A549 (cell line): ENCODE measurements around the gene IQCE. TPM values are rescaled to one million over a fixed set of nuclear protein-coding genes. Genes with fewer than 3 reads are reported as not detected.
A peak's percentile ranks its signal among the peaks of the same experiment; 100 is the strongest.

Experiments
- ATAC-seq, 2 experiments: fragments of 200-7000 bp in 1 of 2; fragments of >200 bp in 1 of 2; cut with Nextera tagmentation in 1 of 2; cut with Tn5 transposase in 1 of 2; 3 replicates each; pipeline versions ENCODE4 v1.8.0 to v1.9.1; 2018 to 2020; ENCODE audit warnings: mild to moderate bottlenecking in 1 of 2, moderate library complexity in 1 of 2
- CTCF ChIA-PET: fragments of 300-600 bp; sonication (Branson Sonifier 250); formaldehyde crosslinking; extraction: SDS; loops from one replicate; lab custom pipeline; 2021; ENCODE audit warnings: antibody characterized with exemption, inconsistent platforms; lab: Yijun Ruan, JAX
- POLR2A ChIA-PET: fragments of 350-600 bp; formaldehyde crosslinking; extraction: SDS; loops from one replicate; lab custom pipeline; 2021; ENCODE audit warnings: antibody characterized with exemption, inconsistent platforms; lab: Yijun Ruan, JAX
- DNase-seq, 2 experiments: peaks; one replicate each; pipeline versions ENCODE4 v3.0.0 to v3.0.0-alpha.2; 2011 to 2016; ENCODE audit warnings: low read depth in 1 of 2, low spot score in 1 of 2
- FAIRE-seq: peaks from 2 replicates; lab custom pipeline; 2011; peaks lifted over from hg19 to GRCh38; lab: Jason Lieb, UNC
- H3K27ac ChIP-seq, 2 experiments: fragments of >200 bp; sonication (Bioruptor Twin); formaldehyde crosslinking; 3 replicates each; pipeline ENCODE4 v1.5.1; 2016 to 2017
- H3K4me1 ChIP-seq: fragments of >200 bp; sonication (Bioruptor Twin); formaldehyde crosslinking; 3 replicates; pipeline ENCODE4 v1.6.1; 2016
- H3K4me2 ChIP-seq: fragments of >200 bp; sonication (Bioruptor Twin); formaldehyde crosslinking; 3 replicates; pipeline ENCODE4 v1.6.1; 2016
- H3K4me3 ChIP-seq: fragments of >200 bp; sonication (Bioruptor Twin); formaldehyde crosslinking; 3 replicates; pipeline ENCODE4 v1.5.1; 2016
- H3K9me3 ChIP-seq: fragments of >200 bp; sonication (Bioruptor Twin); formaldehyde crosslinking; 3 replicates; pipeline ENCODE4 v1.6.1; 2016
- ATOH8 ChIP-seq: fragments of 250-450 bp; sonication (Bioruptor Pico); IDR thresholded peaks from 2 replicates; pipeline ENCODE4 v1.5.0; 2020; ENCODE audit warnings: low read depth, mild to moderate bottlenecking, moderate library complexity
- CEBPB ChIP-seq, 2 experiments: fragments of >200 bp in 1 of 2; sonication (Bioruptor Twin) in 1 of 2; formaldehyde crosslinking in 1 of 2; IDR thresholded peaks; 2 replicates each; pipeline ENCODE4 v1.6.1; 2012 to 2016
- EHMT2 ChIP-seq: fragments of 200-600 bp; sonication (generic); IDR thresholded peaks from 2 replicates; pipeline ENCODE4 v1.6.1; 2016; ENCODE audit warnings: antibody characterized with exemption, low read depth, mild to moderate bottlenecking, moderate library complexity
- ELK1 ChIP-seq: fragments of 150-350 bp; IDR thresholded peaks from 2 replicates; pipeline ENCODE4 v1.6.1; 2014; ENCODE audit warnings: low read depth, mild to moderate bottlenecking, low read length
- FOXS1 ChIP-seq: fragments of 250-450 bp; sonication (Bioruptor Pico); IDR thresholded peaks from 2 replicates; pipeline ENCODE4 v1.5.0; 2020; ENCODE audit warnings: mild to moderate bottlenecking, moderate library complexity
- HEYL ChIP-seq: fragments of 250-450 bp; sonication (Bioruptor Pico); IDR thresholded peaks from 2 replicates; pipeline ENCODE4 v1.8.0; 2021; ENCODE audit warnings: mild to moderate bottlenecking, moderate library complexity
- HOXB5 ChIP-seq: fragments of 250-450 bp; sonication (Bioruptor Pico); IDR thresholded peaks from 2 replicates; pipeline ENCODE4 v1.5.0; 2020; ENCODE audit warnings: mild to moderate bottlenecking, moderate library complexity
- KDM1A ChIP-seq: fragments of 200-600 bp; sonication (generic); IDR thresholded peaks from 2 replicates; pipeline ENCODE4 v1.6.1; 2016; ENCODE audit warnings: low read depth, mild to moderate bottlenecking
- MAZ ChIP-seq: fragments of 150-350 bp; IDR thresholded peaks from 2 replicates; pipeline ENCODE4 v1.6.1; 2014; ENCODE audit warnings: antibody characterized with exemption, low read depth, low read length, borderline replicate concordance
- MYC ChIP-seq: IDR thresholded peaks from 2 replicates; pipeline ENCODE4 v1.6.1; 2012; ENCODE audit warnings: mild to moderate bottlenecking, inconsistent platforms, low read length, improper control_type of control experiment, borderline replicate concordance
- POLR2AphosphoS2 ChIP-seq: conservative IDR thresholded peaks from 2 replicates; pipeline ENCODE4 v1.6.1; 2012; ENCODE audit warnings: low read length, improper control_type of control experiment, inconsistent platforms
- RAD21 ChIP-seq, 2 experiments: fragments of >200 bp in 1 of 2; sonication (Bioruptor Twin) in 1 of 2; formaldehyde crosslinking in 1 of 2; IDR thresholded peaks in 1 of 2; conservative IDR thresholded peaks in 1 of 2; 2 replicates in 1 of 2; 3 replicates in 1 of 2; pipeline ENCODE4 v1.6.1; 2012 to 2018; ENCODE audit warnings: inconsistent platforms in 1 of 2
- RARB ChIP-seq: fragments of 250-450 bp; sonication (Bioruptor Pico); IDR thresholded peaks from 2 replicates; pipeline ENCODE4 v1.8.0; 2021; ENCODE audit warnings: mild to moderate bottlenecking, moderate library complexity
- RCOR1 ChIP-seq: fragments of 150-350 bp; IDR thresholded peaks from 2 replicates; pipeline ENCODE4 v1.6.1; 2014; ENCODE audit warnings: antibody characterized with exemption, low read length, low read depth
- ZNF302 ChIP-seq: fragments of 250-450 bp; sonication (Bioruptor Pico); IDR thresholded peaks from 2 replicates; pipeline ENCODE4 v1.9.0; 2021; ENCODE audit warnings: inconsistent platforms, mild to moderate bottlenecking, moderate library complexity
- WGBS: methylation state at CpG from one replicate; pipeline ENCODE4 v1.1.6; 2017; ENCODE audit errors: missing lambda C conversion rate; 5-methylcytosine and 5-hydroxymethylcytosine counted together
- polyA plus RNA-seq, 4 experiments: library from polyadenylated mRNA; depleted of rRNA in 3 of 4; stranded (reverse); fragments of >200 nt; fragmentation: RNase III in 1 of 4; extraction: RNeasy Plus Mini Kit Qiagen cat#74134 plus additional on column Dnase treatment in 1 of 4; gene quantifications; 2 replicates in 3 of 4; 3 replicates in 1 of 4; pipeline ENCODE4 v1.2.3, GENCODE V29; 2011 to 2017
- TF ChIP-seq, protein P1 (sequence below): IDR thresholded peaks from 2 replicates; pipeline ENCODE4 v1.6.1; 2012

Gene IQCE
- polyA plus RNA-seq, 2 of the 4 experiments (the other 2 are of a cell fraction), result 10.6 to 13.0 TPM

DNA sequence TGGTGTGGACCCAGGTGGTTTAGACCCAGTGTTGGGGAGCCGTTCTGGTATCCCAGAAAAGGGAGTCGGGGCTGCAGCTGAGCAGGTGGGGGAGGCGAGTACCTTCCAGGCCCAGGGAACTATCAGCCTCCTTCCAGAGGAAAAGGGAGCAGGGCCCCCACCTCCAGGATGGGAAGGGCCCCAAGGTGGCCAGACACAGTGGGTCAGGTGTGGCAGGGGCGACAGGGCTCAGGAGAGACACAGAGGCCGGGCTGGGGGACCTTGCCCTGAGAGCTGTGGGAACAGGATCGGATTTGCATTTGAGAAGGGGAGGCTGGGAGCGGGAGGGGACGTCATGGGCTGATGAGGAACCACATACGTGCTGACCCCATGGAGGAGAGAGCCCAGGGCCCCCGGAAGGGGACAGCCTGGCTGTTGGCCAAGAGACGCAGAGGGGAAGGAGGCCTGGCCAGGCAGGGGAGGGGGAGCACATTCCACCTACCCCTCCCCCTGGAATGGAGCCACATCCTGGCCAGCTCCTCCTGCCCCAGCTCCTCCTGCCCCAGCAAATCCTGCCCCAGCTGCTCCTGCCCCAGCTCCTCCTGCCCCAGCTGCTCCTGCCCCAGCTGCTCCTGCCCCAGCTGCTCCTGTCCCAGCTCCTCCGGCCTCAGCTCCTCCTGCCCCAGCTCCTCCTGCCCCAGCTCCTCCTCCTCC lies 63.3 kb downstream of the IQCE start:
- POLR2A ChIA-PET, result no interaction called here
- ATAC-seq, result no peak
- CTCF ChIA-PET, result interaction anchor here (0.8 to 1.9 kb wide), 4 partner anchors 10 to 146 kb away, joined by 3 to 5 read pairs (median 4); partner anchors contain the start of genes GRIFIN and TTYH3

DNA sequence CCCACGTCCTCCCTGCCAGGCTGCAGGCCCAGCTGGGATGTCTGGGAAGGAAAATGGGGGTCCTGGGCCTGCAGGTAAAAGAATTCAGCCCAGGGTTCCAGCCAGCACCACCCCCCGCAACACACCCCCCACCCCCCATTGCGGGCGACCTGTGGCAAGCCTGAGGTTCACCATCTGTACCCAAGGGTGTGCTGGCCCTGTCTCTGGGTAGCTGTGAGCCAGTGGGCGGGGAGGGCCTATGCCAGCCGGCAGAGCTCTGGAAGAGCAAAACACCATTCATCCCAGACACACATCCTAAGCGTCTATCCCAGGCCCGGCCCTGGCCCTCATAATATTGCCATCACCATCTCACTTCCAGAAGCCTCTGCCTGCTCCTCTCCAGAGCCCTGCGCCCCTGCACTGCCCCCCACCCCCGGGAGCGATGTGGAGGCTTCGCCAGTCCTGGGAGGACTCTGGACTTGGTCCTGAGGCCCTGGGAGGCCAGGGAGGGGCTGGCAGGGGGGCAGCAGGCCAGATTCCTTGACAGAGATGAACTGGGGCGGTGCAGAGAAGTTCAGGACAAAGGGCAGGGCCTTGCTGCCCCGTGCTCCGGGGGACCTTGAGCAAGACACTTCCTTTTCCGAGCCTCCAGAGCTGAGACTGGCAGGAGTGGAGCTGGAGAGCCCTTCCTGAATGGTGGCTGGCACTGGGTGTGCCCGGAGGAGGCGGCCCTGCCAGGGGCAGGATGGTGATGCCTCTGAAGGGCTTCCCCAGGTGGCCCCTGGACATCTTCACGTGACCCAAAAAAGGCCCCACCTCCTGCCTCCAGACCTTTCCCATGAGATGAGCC lies 64.3 kb downstream of the IQCE start:
- FAIRE-seq (no peak), ATAC-seq (peak; percentile 9 to 61; a peak in 4 of 6 replicates), DNase-seq (no peak)
- CTCF ChIA-PET, result interaction anchor here (0.5 to 1.9 kb wide), 4 partner anchors 21 to 1044 kb away, joined by 3 to 5 read pairs (median 4); partner anchors contain the start of gene GRIFIN
- no peak for TF ChIP-seq ATOH8 (CRISPR knock-in tag)
- no peak for TF ChIP-seq RARB (CRISPR knock-in tag)
- TF ChIP-seq, protein P1, sequence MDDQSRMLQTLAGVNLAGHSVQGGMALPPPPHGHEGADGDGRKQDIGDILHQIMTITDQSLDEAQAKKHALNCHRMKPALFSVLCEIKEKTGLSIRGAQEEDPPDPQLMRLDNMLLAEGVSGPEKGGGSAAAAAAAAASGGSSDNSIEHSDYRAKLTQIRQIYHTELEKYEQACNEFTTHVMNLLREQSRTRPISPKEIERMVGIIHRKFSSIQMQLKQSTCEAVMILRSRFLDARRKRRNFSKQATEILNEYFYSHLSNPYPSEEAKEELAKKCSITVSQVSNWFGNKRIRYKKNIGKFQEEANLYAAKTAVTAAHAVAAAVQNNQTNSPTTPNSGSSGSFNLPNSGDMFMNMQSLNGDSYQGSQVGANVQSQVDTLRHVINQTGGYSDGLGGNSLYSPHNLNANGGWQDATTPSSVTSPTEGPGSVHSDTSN, result no peak
- no peak for TF ChIP-seq HEYL (CRISPR knock-in tag)
- TF ChIP-seq MAZ, result no peak
- TF ChIP-seq EHMT2, result no peak
- no peak for TF ChIP-seq RCOR1
- TF ChIP-seq HOXB5, result no peak
- no peak for TF ChIP-seq MYC
- TF ChIP-seq ZNF302, result no peak
- no peak for TF ChIP-seq CEBPB (IDR thresholded peaks at IDR 0.05)
- Histone ChIP-seq H3K4me1 (peaks cover 17% of the 10 kb centered on the region; the same call in 2 of the 3 replicates), H3K27ac (peak overlapping the region in 1 of 2 experiments; percentile 60; a peak in 3 of 6 replicates), H3K4me3 (no peak overlapping the region), H3K4me2 (peak overlapping the region; percentile 33; the same call in 2 of the 3 replicates), H3K9me3 (no peaks in the 10 kb centered on the region)
- 56% methylated on average over 12 of the region's 19 CpGs for WGBS
- POLR2A ChIA-PET, result no interaction called here

More for the DNA sequence above, 63.3 kb downstream of the IQCE start:
- 81% methylated on average over 11 of the region's 12 CpGs for WGBS
- TF ChIP-seq ELK1 (no peak), POLR2AphosphoS2 (no peak), FOXS1 (CRISPR knock-in tag) (no peak), KDM1A (no peak), RAD21 (conservative IDR thresholded peaks at IDR 0.05 in 1 of 2, IDR thresholded peaks at IDR 0.05 in 1 of 2) (no peak)
- TF ChIP-seq, protein P1, result no peak
- H3K4me1 ChIP-seq, result peaks cover 11% of the 10 kb centered on the region; the same call in 2 of the 3 replicates
- DNase-seq (no peak), FAIRE-seq (no peak)
- no peak overlapping the region for H3K4me3 ChIP-seq
- H3K27ac ChIP-seq, result peak overlapping the region in 1 of 2 experiments; percentile 7; a peak in 1 of 6 replicates
- no peak overlapping the region for H3K4me2 ChIP-seq
- no peaks in the 10 kb centered on the region for H3K9me3 ChIP-seq
